ENCODE measurements around the gene SIPA1L3. TPM values are rescaled to one million over a fixed set of nuclear protein-coding genes. Genes with fewer than 3 reads are reported as not detected.

The SIPA1L3 gene
- total and polyA plus RNA-seq, 8 donors = 2.9 to 211 (median 24.3) TPM

GRCh38 chr19:37999309-38000213 lies 92.6 kb downstream of the SIPA1L3 start:
- H3K9me3 ChIP-seq = no peaks in the 10 kb centered on the region
- no peak for TF ChIP-seq EP300 (IDR thresholded peaks at IDR 0.05)
- no peak for TF ChIP-seq CTCF (IDR thresholded peaks at IDR 0.05)
- no peak for TF ChIP-seq POLR2AphosphoS5 (IDR thresholded peaks at IDR 0.05)
- TF ChIP-seq POLR2A (IDR thresholded peaks at IDR 0.05) = no peak

DNA sequence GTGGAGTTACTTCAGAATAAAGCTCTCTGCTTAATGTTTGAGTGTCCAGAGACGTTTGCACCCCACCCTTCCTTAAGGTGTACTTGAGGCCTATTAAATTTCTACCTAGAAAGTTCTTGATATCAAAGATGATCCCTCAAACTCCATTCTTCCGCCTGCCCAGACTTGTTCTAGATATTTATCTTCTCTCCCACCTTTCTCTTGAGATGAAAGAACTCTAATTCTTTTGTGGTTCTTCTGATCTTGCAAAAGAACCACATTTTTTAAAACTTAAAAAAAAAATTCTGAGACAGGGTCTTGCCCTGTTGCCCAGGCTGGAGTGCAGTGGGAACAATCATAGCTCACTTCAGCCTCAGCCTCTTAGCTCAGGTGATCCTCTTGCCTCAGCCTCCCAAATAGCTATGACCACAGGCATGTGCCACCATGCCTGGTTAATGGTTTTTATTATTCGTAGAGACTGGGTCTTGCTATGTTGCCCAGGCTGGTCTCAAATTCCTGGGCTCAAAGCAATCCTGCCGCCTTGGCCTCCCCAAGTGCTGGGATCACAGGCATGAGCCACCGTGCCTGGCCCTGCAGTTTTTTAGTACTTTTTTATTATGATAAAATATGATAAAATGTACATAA lies 94.3 kb downstream of the SIPA1L3 start:
- no peak overlapping the region for H3K27ac ChIP-seq
- DNase-seq = no peak
- H3K27me3 ChIP-seq = no peaks in the 10 kb centered on the region
- no peaks in the 10 kb centered on the region for H3K9me3 ChIP-seq
- H3K4me1 ChIP-seq = peaks cover 16 to 30% (median 23%) of the 10 kb centered on the region in 4 donors
- 83 to 90% (median 87%) methylated on average over 5 of the region's 5 CpGs for WGBS, 5 donors
- TF ChIP-seq POLR2A (IDR thresholded peaks at IDR 0.05) (no peak), EP300 (IDR thresholded peaks at IDR 0.05) (no peak), POLR2AphosphoS5 (IDR thresholded peaks at IDR 0.05) (no peak), CTCF (IDR thresholded peaks at IDR 0.05) (no peak)
- H3K4me3 ChIP-seq = no peak overlapping the region
- no peaks in the 10 kb centered on the region for H3K36me3 ChIP-seq
- intact Hi-C loops (cut with DNase I; ENCODE audit: low total_unique reads) = no loop called here

More at GRCh38 chr19:37999309-38000213, 92.6 kb downstream of the SIPA1L3 start:
- intact Hi-C loops (cut with DNase I; ENCODE audit: low total_unique reads) = no loop called here
- peak in 1 of 2 donors; percentile 67 for DNase-seq
- H3K4me3 ChIP-seq = no peak overlapping the region
- H3K36me3 ChIP-seq = peaks cover 0 to 5% (median 1%) of the 10 kb centered on the region in 4 donors
- 75 to 88% (median 86%) methylated on average over 12 to 20 of the region's 20 CpGs for WGBS, 5 donors
- H3K27ac ChIP-seq = peak overlapping the region in 4 of 5 donors; percentile 2 to 60 (median 34)
- H3K27me3 ChIP-seq = no peaks in the 10 kb centered on the region
- H3K4me1 ChIP-seq = peaks cover 16 to 23% (median 17%) of the 10 kb centered on the region in 4 donors

- intact Hi-C loops (cut with DNase I; ENCODE audit: low total_unique reads) = no loop called here
- peaks cover 16 to 25% (median 23%) of the 10 kb centered on the region in 4 donors for H3K4me1 ChIP-seq
These were observed 96.6 kb downstream of the SIPA1L3 start for GRCh38 chr19:38003438-38004185.

GRCh38 chr19:38004186-38004520 lies 97.1 kb downstream of the SIPA1L3 start:
- H3K27ac ChIP-seq = peak overlapping the region; percentile 52 to 86 (median 83)
- peak overlapping the region; percentile 32 to 38 (median 36) for H3K4me3 ChIP-seq
- no peak for DNase-seq
- no peaks in the 10 kb centered on the region for H3K9me3 ChIP-seq
- WGBS, 5 donors = 45 to 63% (median 58%) methylated on average over 3 of the region's 3 CpGs
- H3K36me3 ChIP-seq = no peaks in the 10 kb centered on the region
- peaks cover 16 to 25% (median 23%) of the 10 kb centered on the region in 4 donors for H3K4me1 ChIP-seq
- intact Hi-C loops (cut with DNase I; ENCODE audit: low total_unique reads) = no loop called here
- no peaks in the 10 kb centered on the region for H3K27me3 ChIP-seq
- no peak for TF ChIP-seq CTCF (IDR thresholded peaks at IDR 0.05)
- TF ChIP-seq POLR2AphosphoS5 (IDR thresholded peaks at IDR 0.05) = no peak
- TF ChIP-seq EP300 (IDR thresholded peaks at IDR 0.05) = no peak
- no peak for TF ChIP-seq POLR2A (IDR thresholded peaks at IDR 0.05)

More at GRCh38 chr19:38003438-38004185, 96.6 kb downstream of the SIPA1L3 start:
- DNase-seq = peak; percentile 77 to 92
- TF ChIP-seq POLR2AphosphoS5 (IDR thresholded peaks at IDR 0.05) = peak in 2 of 3 donors; percentile 46 to 68
- no peak for TF ChIP-seq POLR2A (IDR thresholded peaks at IDR 0.05)
- no peaks in the 10 kb centered on the region for H3K9me3 ChIP-seq
- no peaks in the 10 kb centered on the region for H3K27me3 ChIP-seq
- 7 to 9% (median 8%) methylated on average over 18 of the region's 18 CpGs for WGBS, 5 donors
- H3K27ac ChIP-seq = peak overlapping the region; percentile 52 to 86 (median 83)
- no peaks in the 10 kb centered on the region for H3K36me3 ChIP-seq
- peak overlapping the region; percentile 32 to 38 (median 36) for H3K4me3 ChIP-seq
